SK-N-SH (cell line): ENCODE data around the gene GALNS. TPM values are rescaled to one million over a fixed set of nuclear protein-coding genes. Genes with fewer than 3 reads are reported as not detected.

Source experiments
- CTCF ChIA-PET: fragments of 300-600, 350-600 bp; formaldehyde crosslinking; extraction: SDS; loops from one replicate; lab custom pipeline; 2021; lab: Yijun Ruan, JAX
- POLR2A ChIA-PET: fragments of 350-600 bp; sonication (Branson Sonifier 250); formaldehyde crosslinking; extraction: SDS; loops from one replicate; lab custom pipeline; 2020; ENCODE audit warnings: antibody characterized with exemption, inconsistent platforms; lab: Yijun Ruan, JAX
- DNase-seq: peaks from one replicate; pipeline ENCODE4 v3.0.0; 2012
- H2AFZ ChIP-seq: fragments of 200-600 bp; sonication (generic); 2 replicates; pipeline ENCODE4 v1.8.1; 2016; ENCODE audit warnings: antibody characterized with exemption, mild to moderate bottlenecking, low read depth
- H3F3A ChIP-seq: fragments of 200-600 bp; sonication (generic); replicated peaks from 2 replicates; pipeline ENCODE3; 2016; ENCODE audit warnings: antibody characterized with exemption, mild to moderate bottlenecking; ENCODE audit not compliant: insufficient read depth
- H3K27ac ChIP-seq, 2 experiments: fragments of 200-500 bp in 1 of 2; fragments of 200-600 bp in 1 of 2; sonication (Bioruptor generic) in 1 of 2; sonication (generic), shearing (Covaris generic) in 1 of 2; 2 replicates each; pipeline versions ENCODE4 v1.5.1 to v1.6.1; 2014 to 2016; ENCODE audit warnings: low read depth in 2 of 2, inconsistent platforms in 1 of 2, low read length in 1 of 2, mild to moderate bottlenecking in 1 of 2, mixed read lengths in 1 of 2
- H3K27me3 ChIP-seq: fragments of 200-600 bp; sonication (generic), shearing (Covaris generic); 2 replicates; pipeline ENCODE4 v1.6.1; 2016; ENCODE audit warnings: mixed run types; ENCODE audit not compliant: insufficient read depth
- H3K36me3 ChIP-seq, 2 experiments: fragments of 200-500 bp in 1 of 2; fragments of 200-600 bp in 1 of 2; sonication (Bioruptor generic) in 1 of 2; sonication (generic) in 1 of 2; replicated peaks in 1 of 2; 2 replicates each; pipeline versions ENCODE3 to v1.5.1; 2014 to 2016; ENCODE audit warnings: low read length in 1 of 2, mild to moderate bottlenecking in 1 of 2; ENCODE audit not compliant: insufficient read depth in 2 of 2, control insufficient read depth in 1 of 2
- H3K4me1 ChIP-seq, 2 experiments: fragments of 200-500 bp in 1 of 2; fragments of 200-600 bp in 1 of 2; sonication (Bioruptor generic) in 1 of 2; sonication (generic), shearing (Covaris generic) in 1 of 2; 2 replicates each; pipeline versions ENCODE4 v1.5.1 to v1.6.1; 2014 to 2016; ENCODE audit warnings: low read depth in 1 of 2, low read length in 1 of 2, mixed run types in 1 of 2; ENCODE audit not compliant: insufficient read depth in 2 of 2, control insufficient read depth in 1 of 2
- H3K4me2 ChIP-seq: fragments of 200-600 bp; sonication (generic), shearing (Covaris generic); 2 replicates; pipeline ENCODE4 v1.6.1; 2017; ENCODE audit warnings: mixed run types
- H3K4me3 ChIP-seq, 2 experiments: fragments of 200-500 bp in 1 of 2; fragments of 200-600 bp in 1 of 2; sonication (Bioruptor generic) in 1 of 2; sonication (generic), shearing (Covaris generic) in 1 of 2; 2 replicates each; pipeline versions ENCODE4 v1.5.1 to v1.8.1; 2014 to 2016; ENCODE audit warnings: low read depth in 2 of 2, inconsistent platforms in 1 of 2, low read length in 1 of 2, mild to moderate bottlenecking in 1 of 2, mixed read lengths in 1 of 2, moderate library complexity in 1 of 2
- H3K79me2 ChIP-seq: fragments of 200-600 bp; sonication (generic); 2 replicates; pipeline ENCODE4 v1.8.1; 2017; ENCODE audit warnings: mild to moderate bottlenecking; ENCODE audit not compliant: insufficient read depth
- H3K9ac ChIP-seq: fragments of 200-600 bp; sonication (generic); 2 replicates; pipeline ENCODE4 v1.6.1; 2017; ENCODE audit warnings: mixed run types
- H3K9me2 ChIP-seq: fragments of 200-600 bp; sonication (generic); 2 replicates; pipeline ENCODE4 v1.6.1; 2017; ENCODE audit warnings: mixed run types
- H3K9me3 ChIP-seq: fragments of 200-600 bp; sonication (generic); 2 replicates; pipeline ENCODE4 v1.6.1; 2017; ENCODE audit warnings: mixed run types, mild to moderate bottlenecking, moderate library complexity
- H4K20me1 ChIP-seq: fragments of 200-600 bp; sonication (generic); 2 replicates; pipeline ENCODE4 v1.6.1; 2017; ENCODE audit warnings: mild to moderate bottlenecking, mixed run types; ENCODE audit not compliant: insufficient read depth
- CHD2 ChIP-seq: fragments of 150-350 bp; IDR thresholded peaks from 2 replicates; pipeline ENCODE4 v1.6.1; 2018; ENCODE audit warnings: low read length; ENCODE audit not compliant: partially characterized antibody
- ELF1 ChIP-seq: IDR thresholded peaks from 2 replicates; pipeline ENCODE4 v1.4.0; 2012
- EP300 ChIP-seq, 2 experiments: IDR thresholded peaks; 2 replicates each; pipeline versions ENCODE4 v1.4.0 to v1.6.1; 2012; ENCODE audit warnings: borderline replicate concordance in 1 of 2, low read depth in 1 of 2, low read length in 1 of 2
- FOXJ3 ChIP-seq: sonication (generic); formaldehyde crosslinking; IDR thresholded peaks from 2 replicates; pipeline ENCODE4 v1.5.1; 2020; ENCODE audit warnings: mild to moderate bottlenecking, missing genetic modification reagents
- FOXM1 ChIP-seq: IDR thresholded peaks from 2 replicates; pipeline ENCODE4 v1.4.0; 2012; ENCODE audit warnings: low read depth, mild to moderate bottlenecking
- GATA2 ChIP-seq: sonication (generic); formaldehyde crosslinking; IDR thresholded peaks from 2 replicates; pipeline ENCODE4 v1.5.0; 2020; ENCODE audit warnings: mild to moderate bottlenecking, missing genetic modification reagents
- IRF3 ChIP-seq: fragments of 150-350 bp; IDR thresholded peaks from 2 replicates; pipeline ENCODE4 v1.6.1; 2016; ENCODE audit warnings: mild to moderate bottlenecking, low read depth, low read length
- JUND ChIP-seq: IDR thresholded peaks from 2 replicates; pipeline ENCODE4 v1.4.0; 2012
- MXI1 ChIP-seq: IDR thresholded peaks from 2 replicates; pipeline ENCODE4 v1.6.1; 2012; ENCODE audit warnings: mild to moderate bottlenecking, low read depth, low read length, improper control_type of control experiment
- NRF1 ChIP-seq: IDR thresholded peaks from 2 replicates; pipeline ENCODE4 v1.6.1; 2012; ENCODE audit warnings: low read depth, mild to moderate bottlenecking, low read length
- RAD21 ChIP-seq: IDR thresholded peaks from 2 replicates; pipeline ENCODE4 v1.6.1; 2012; ENCODE audit warnings: mild to moderate bottlenecking, low read length
- RCOR1 ChIP-seq: fragments of 150-350 bp; IDR thresholded peaks from 2 replicates; pipeline ENCODE4 v1.6.1; 2017; ENCODE audit warnings: antibody characterized with exemption, low read length
- RFX5 ChIP-seq: IDR thresholded peaks from 2 replicates; pipeline ENCODE4 v1.6.1; 2012; ENCODE audit warnings: mild to moderate bottlenecking, improper control_type of control experiment, low read length
- SMC3 ChIP-seq: IDR thresholded peaks from 2 replicates; pipeline ENCODE4 v1.6.1; 2012; ENCODE audit warnings: low read depth, low read length, improper control_type of control experiment
- TEAD4 ChIP-seq: IDR thresholded peaks from 2 replicates; pipeline ENCODE4 v1.4.0; 2012; ENCODE audit warnings: mild to moderate bottlenecking, borderline replicate concordance; ENCODE audit not compliant: insufficient read depth
- YY1 ChIP-seq: IDR thresholded peaks from 2 replicates; pipeline ENCODE4 v1.4.0; 2012; ENCODE audit warnings: low read depth, mild to moderate bottlenecking
- WGBS: methylation state at CpG from one replicate; pipeline ENCODE4 v1.1.6; 2017; ENCODE audit warnings: low lambda C conversion rate; 5-methylcytosine and 5-hydroxymethylcytosine counted together
- polyA plus RNA-seq, 3 experiments: library from polyadenylated mRNA; depleted of rRNA; stranded (reverse); fragments of >200 nt; gene quantifications; 2 replicates each; pipeline ENCODE4 v1.2.3, GENCODE V29; 2012
- TF ChIP-seq, protein P1 (sequence below): fragments of 150-350 bp; IDR thresholded peaks from 2 replicates; pipeline ENCODE4 v1.6.1; 2017; ENCODE audit warnings: antibody characterized with exemption, low read length, low read depth, borderline replicate concordance
- TF ChIP-seq, protein P2 (sequence below): IDR thresholded peaks from 2 replicates; pipeline ENCODE4 v1.4.0; 2012; ENCODE audit warnings: low read depth, borderline replicate concordance

Gene GALNS
- polyA plus RNA-seq, 1 of the 3 experiments (the other 2 are of a cell fraction), result 16.5 TPM

DNA sequence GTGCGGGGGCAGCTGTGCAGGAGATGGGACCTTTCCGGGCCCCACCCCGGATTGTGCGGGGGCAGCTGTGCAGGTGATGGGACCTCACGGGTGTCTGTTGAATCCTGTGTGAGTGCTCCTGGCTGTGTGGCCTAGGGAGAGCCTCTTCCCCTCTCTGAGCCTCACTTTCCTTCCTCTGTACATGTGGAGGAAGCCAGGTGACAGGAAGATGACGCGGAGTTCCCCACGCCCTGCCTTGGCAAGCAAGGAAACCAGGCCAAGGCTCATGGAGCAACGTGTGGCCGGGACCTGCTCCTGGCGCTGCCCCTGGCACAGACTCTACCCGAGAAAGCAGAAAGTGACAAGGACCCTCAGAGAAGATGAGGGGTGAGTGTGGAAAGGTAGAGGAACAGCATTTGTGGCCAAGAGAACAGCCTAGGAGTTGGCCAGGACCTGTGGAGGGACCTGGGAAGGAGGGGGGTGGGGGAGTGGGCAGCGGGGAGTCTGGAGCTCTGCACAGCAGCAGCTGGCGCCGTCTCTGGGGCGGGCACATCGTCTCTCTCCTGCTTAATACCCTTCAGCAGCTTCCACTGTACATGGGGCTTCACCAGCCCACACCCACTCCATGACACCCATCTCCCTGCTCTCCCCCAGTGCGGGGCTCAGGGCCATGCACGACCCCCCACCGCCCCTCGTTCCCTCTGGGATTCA is 48.1 kb upstream of the GALNS start:
- WGBS, result 73% methylated on average over 19 of the region's 21 CpGs
- POLR2A ChIA-PET, result no interaction called here
- Histone ChIP-seq H3K9ac (no peak overlapping the region), H3K9me3 (no peaks in the 10 kb centered on the region), H3K27ac (no peak overlapping the region), H3K4me1 (no peaks in the 10 kb centered on the region; a peak in 1 of 4 replicates), H3K4me3 (no peak overlapping the region), H4K20me1 (no peaks in the 10 kb centered on the region), H2AFZ (no peak overlapping the region), H3K4me2 (no peak overlapping the region), H3K27me3 (peaks cover 27% of the 10 kb centered on the region), H3K79me2 (no peaks in the 10 kb centered on the region), H3K9me2 (no peaks in the 10 kb centered on the region), H3F3A (no peaks in the 10 kb centered on the region), H3K36me3 (no peaks in the 10 kb centered on the region)
- CTCF ChIA-PET, result interaction anchor here (0.9 kb wide), 1 partner anchor 169 kb away, joined by 5 read pairs; no protein-coding TSS in a partner anchor
- no peak for TF ChIP-seq GATA2 (CRISPR knock-in tag)
- no peak for TF ChIP-seq EP300 (IDR thresholded peaks at IDR 0.05; ENCODE audit: borderline replicate concordance in 1 of 2, low read depth in 1 of 2, low read length in 1 of 2)
- DNase-seq, result no peak

DNA sequence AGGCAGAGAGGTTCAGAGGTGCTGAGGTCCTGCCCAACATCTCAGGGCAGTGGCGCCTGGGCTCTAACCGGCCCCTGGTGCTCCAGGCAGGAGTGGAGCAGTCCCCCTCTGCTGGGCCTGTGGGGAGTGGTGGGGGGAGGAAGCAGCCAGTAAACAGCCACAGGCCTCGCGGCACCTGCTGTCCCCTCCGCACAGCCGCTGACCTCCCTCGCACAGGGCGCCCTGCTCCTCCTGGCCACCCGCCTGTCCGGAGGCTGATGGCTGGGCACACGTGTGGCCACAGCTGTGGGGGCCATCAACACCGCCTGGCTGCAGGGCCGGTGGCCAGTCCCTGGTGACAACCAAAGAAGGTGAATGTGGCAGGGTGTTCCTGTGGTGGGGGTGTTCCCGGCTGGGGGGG is 46.5 kb upstream of the GALNS start:
- no peaks in the 10 kb centered on the region for H3F3A ChIP-seq
- no peaks in the 10 kb centered on the region for H4K20me1 ChIP-seq
- no peak overlapping the region for H3K4me3 ChIP-seq
- ChIA-PET CTCF (no interaction called here), POLR2A (no interaction called here)
- H2AFZ ChIP-seq, result no peak overlapping the region
- H3K27me3 ChIP-seq, result peaks cover 43% of the 10 kb centered on the region
- no peaks in the 10 kb centered on the region for H3K9me2 ChIP-seq
- no peaks in the 10 kb centered on the region for H3K79me2 ChIP-seq
- DNase-seq, result no peak
- no peaks in the 10 kb centered on the region for H3K36me3 ChIP-seq
- WGBS, result 12% methylated on average over 12 of the region's 14 CpGs
- TF ChIP-seq, protein P1, sequence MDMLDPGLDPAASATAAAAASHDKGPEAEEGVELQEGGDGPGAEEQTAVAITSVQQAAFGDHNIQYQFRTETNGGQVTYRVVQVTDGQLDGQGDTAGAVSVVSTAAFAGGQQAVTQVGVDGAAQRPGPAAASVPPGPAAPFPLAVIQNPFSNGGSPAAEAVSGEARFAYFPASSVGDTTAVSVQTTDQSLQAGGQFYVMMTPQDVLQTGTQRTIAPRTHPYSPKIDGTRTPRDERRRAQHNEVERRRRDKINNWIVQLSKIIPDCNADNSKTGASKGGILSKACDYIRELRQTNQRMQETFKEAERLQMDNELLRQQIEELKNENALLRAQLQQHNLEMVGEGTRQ, result no peak
- TF ChIP-seq ELF1 (no peak), RCOR1 (no peak), SMC3 (no peak), CHD2 (no peak), FOXM1 (no peak), FOXJ3 (CRISPR knock-in tag) (no peak), GATA2 (CRISPR knock-in tag) (no peak), YY1 (no peak), NRF1 (no peak)
- no peaks in the 10 kb centered on the region for H3K9me3 ChIP-seq
- H3K4me1 ChIP-seq, result no peaks in the 10 kb centered on the region; a peak in 1 of 4 replicates
- H3K9ac ChIP-seq, result no peak overlapping the region
- no peak overlapping the region for H3K4me2 ChIP-seq
- no peak overlapping the region for H3K27ac ChIP-seq

- no peak overlapping the region for H3K4me2 ChIP-seq
- H3K27me3 ChIP-seq, result peaks cover 48% of the 10 kb centered on the region
- H3K9ac ChIP-seq, result no peak overlapping the region
- H4K20me1 ChIP-seq, result no peaks in the 10 kb centered on the region
- no peaks in the 10 kb centered on the region for H3K9me3 ChIP-seq
- no peaks in the 10 kb centered on the region; a peak in 1 of 4 replicates for H3K4me1 ChIP-seq
- H3K9me2 ChIP-seq, result no peaks in the 10 kb centered on the region
- H3K27ac ChIP-seq, result no peak overlapping the region
- TF ChIP-seq MXI1 (no peak), RAD21 (no peak), IRF3 (no peak), YY1 (no peak), TEAD4 (no peak), RFX5 (no peak), JUND (no peak), SMC3 (no peak), CHD2 (no peak)
- TF ChIP-seq, protein P2, sequence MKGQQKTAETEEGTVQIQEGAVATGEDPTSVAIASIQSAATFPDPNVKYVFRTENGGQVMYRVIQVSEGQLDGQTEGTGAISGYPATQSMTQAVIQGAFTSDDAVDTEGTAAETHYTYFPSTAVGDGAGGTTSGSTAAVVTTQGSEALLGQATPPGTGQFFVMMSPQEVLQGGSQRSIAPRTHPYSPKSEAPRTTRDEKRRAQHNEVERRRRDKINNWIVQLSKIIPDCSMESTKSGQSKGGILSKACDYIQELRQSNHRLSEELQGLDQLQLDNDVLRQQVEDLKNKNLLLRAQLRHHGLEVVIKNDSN, result no peak
- no peak overlapping the region for H2AFZ ChIP-seq
- no peak overlapping the region for H3K4me3 ChIP-seq
- no peak for DNase-seq
- H3K79me2 ChIP-seq, result no peaks in the 10 kb centered on the region
- 54% methylated on average over 10 of the region's 16 CpGs for WGBS
- no peaks in the 10 kb centered on the region for H3F3A ChIP-seq
- H3K36me3 ChIP-seq, result no peaks in the 10 kb centered on the region
- ChIA-PET POLR2A (no interaction called here), CTCF (no interaction called here)
Observed at GRCh38 chr16:88902744-88903143, 46.0 kb upstream of the GALNS start.
